SK-N-SH treated with all-trans-retinoic acid at 6 μM for 48 hours (cell line): ENCODE results near the gene TMEM165.

Source experiments
- ARNTL ChIP-seq: fragments of 450-650 bp; formaldehyde crosslinking; IDR thresholded peaks from 2 replicates; pipeline ENCODE4 v1.5.0; 2020; ENCODE audit warnings: low read depth, mild to moderate bottlenecking, moderate library complexity, borderline replicate concordance
- BACH2 ChIP-seq: fragments of 250-450 bp; sonication (Bioruptor Pico); IDR thresholded peaks from 2 replicates; pipeline ENCODE4 v1.9.0; 2021; ENCODE audit warnings: mild to moderate bottlenecking, borderline replicate concordance
- CSRNP3 ChIP-seq: fragments of 250-450 bp; sonication (Bioruptor Pico); IDR thresholded peaks from 2 replicates; pipeline ENCODE4 v1.5.1; 2021; ENCODE audit warnings: mild to moderate bottlenecking, moderate library complexity
- GLIS3 ChIP-seq: fragments of 250-450 bp; sonication (Bioruptor Pico); IDR thresholded peaks from 2 replicates; pipeline ENCODE4 v1.5.0; 2020; ENCODE audit warnings: mild to moderate bottlenecking, moderate library complexity
- ISL1 ChIP-seq: fragments of 250-450 bp; sonication (Bioruptor Pico); IDR thresholded peaks from 2 replicates; pipeline ENCODE4 v2.1.2; 2022; ENCODE audit warnings: mild to moderate bottlenecking, moderate library complexity
- PATZ1 ChIP-seq: fragments of 250-450 bp; sonication (Bioruptor Pico); IDR thresholded peaks from 2 replicates; pipeline ENCODE4 v1.8.0; 2020; ENCODE audit warnings: mild to moderate bottlenecking, moderate library complexity, borderline replicate concordance
- POU6F1 ChIP-seq: fragments of 250-450 bp; sonication (Bioruptor Pico); IDR thresholded peaks from 2 replicates; pipeline ENCODE4 v1.8.0; 2021; ENCODE audit warnings: low read depth, mild to moderate bottlenecking, moderate library complexity, borderline replicate concordance
- RARB ChIP-seq: fragments of 250-450 bp; sonication (Bioruptor Pico); IDR thresholded peaks from 2 replicates; pipeline ENCODE4 v1.8.0; 2021; ENCODE audit warnings: mild to moderate bottlenecking, moderate library complexity
- TCF4 ChIP-seq: fragments of 250-450 bp; sonication (Bioruptor Pico); IDR thresholded peaks from 2 replicates; pipeline ENCODE4 v1.8.0; 2021; ENCODE audit warnings: mild to moderate bottlenecking, moderate library complexity, borderline replicate concordance
- TOX ChIP-seq: fragments of 250-450 bp; sonication (Bioruptor Pico); IDR thresholded peaks from 2 replicates; pipeline ENCODE4 v1.8.0; 2021; ENCODE audit warnings: mild to moderate bottlenecking, moderate library complexity, borderline replicate concordance
- ZFP3 ChIP-seq: fragments of 250-450 bp; sonication (Bioruptor Pico); IDR thresholded peaks from 2 replicates; pipeline ENCODE4 v1.5.0; 2020; ENCODE audit warnings: mild to moderate bottlenecking, moderate library complexity

GRCh38 chr4:55376698-55377097 lies 19.1 kb upstream of the TMEM165 start:
- TF ChIP-seq BACH2 (CRISPR knock-in tag), result no peak
- no peak for TF ChIP-seq PATZ1 (CRISPR knock-in tag)
- TF ChIP-seq RARB (CRISPR knock-in tag), result no peak
- no peak for TF ChIP-seq GLIS3 (CRISPR knock-in tag)
- TF ChIP-seq POU6F1 (CRISPR knock-in tag), result no peak
- TF ChIP-seq TCF4 (CRISPR knock-in tag), result no peak
- TF ChIP-seq ISL1, result no peak
- TF ChIP-seq TOX, result no peak
- no peak for TF ChIP-seq ZFP3
- TF ChIP-seq CSRNP3 (CRISPR knock-in tag), result no peak
- no peak for TF ChIP-seq ARNTL (CRISPR knock-in tag)
